ENCODE data around the gene GGCX.

- TF ChIP-seq CTCF (IDR thresholded peaks at IDR 0.05) (no peak), POLR2A (IDR thresholded peaks at IDR 0.05) (no peak)
Observed at GRCh38 chr2:85599468-85600234, 38.4 kb upstream of the GGCX start.
